Stomach (tissue), 4 donors: ENCODE data around the gene BANP.

ENCODE experiments used
- POLR2A ChIP-seq, 4 donors: fragments of 450-650 bp; IDR thresholded peaks; one replicate each; pipeline ENCODE4 v1.6.1; 2016; ENCODE audit warnings: antibody characterized with exemption in 4 of 4, control low read depth in 2 of 4, mild to moderate bottlenecking in 1 of 4, moderate library complexity in 1 of 4
- TF ChIP-seq, protein P1 (sequence below), 7 experiments: fragments of 450-650 bp in 4 of 7; fragments of 200-600 bp in 3 of 7; sonication (generic) in 3 of 7; IDR thresholded peaks; one replicate each; pipeline ENCODE4 v1.5.1; 2016 to 2019; ENCODE audit warnings: antibody characterized with exemption in 7 of 7, control low read depth in 2 of 7, mild to moderate bottlenecking in 1 of 7

DNA sequence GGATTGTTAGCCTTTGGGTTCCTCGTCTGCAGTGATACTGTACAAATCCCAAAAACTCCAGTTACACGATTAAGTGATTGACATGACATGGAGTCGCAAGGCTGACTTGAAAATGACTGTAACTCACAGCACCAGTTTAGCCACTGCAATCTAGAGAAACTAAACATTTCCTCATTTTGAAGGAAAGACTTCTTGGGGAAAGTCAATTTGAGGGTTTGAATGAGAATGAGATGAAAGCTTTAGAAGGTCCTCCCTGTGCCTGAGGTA, 4.8 kb downstream of the BANP start:
- TF ChIP-seq, protein P1, sequence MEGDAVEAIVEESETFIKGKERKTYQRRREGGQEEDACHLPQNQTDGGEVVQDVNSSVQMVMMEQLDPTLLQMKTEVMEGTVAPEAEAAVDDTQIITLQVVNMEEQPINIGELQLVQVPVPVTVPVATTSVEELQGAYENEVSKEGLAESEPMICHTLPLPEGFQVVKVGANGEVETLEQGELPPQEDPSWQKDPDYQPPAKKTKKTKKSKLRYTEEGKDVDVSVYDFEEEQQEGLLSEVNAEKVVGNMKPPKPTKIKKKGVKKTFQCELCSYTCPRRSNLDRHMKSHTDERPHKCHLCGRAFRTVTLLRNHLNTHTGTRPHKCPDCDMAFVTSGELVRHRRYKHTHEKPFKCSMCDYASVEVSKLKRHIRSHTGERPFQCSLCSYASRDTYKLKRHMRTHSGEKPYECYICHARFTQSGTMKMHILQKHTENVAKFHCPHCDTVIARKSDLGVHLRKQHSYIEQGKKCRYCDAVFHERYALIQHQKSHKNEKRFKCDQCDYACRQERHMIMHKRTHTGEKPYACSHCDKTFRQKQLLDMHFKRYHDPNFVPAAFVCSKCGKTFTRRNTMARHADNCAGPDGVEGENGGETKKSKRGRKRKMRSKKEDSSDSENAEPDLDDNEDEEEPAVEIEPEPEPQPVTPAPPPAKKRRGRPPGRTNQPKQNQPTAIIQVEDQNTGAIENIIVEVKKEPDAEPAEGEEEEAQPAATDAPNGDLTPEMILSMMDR (IDR thresholded peaks at IDR 0.05): no peak
- no peak for TF ChIP-seq POLR2A (IDR thresholded peaks at IDR 0.05)
